ENCODE measurements around the gene ZNF862. TPM values are rescaled to one million over a fixed set of nuclear protein-coding genes. Genes with fewer than 3 reads are reported as not detected.
A peak's percentile ranks its signal among the peaks of the same experiment; 100 is the strongest.

Gene ZNF862
- polyA plus RNA-seq (ENCODE audit: insufficient read length in 10 of 10) = 10 to 100 TPM in 5 of 10 donors, 1 to 10 TPM in 5; 8.3 to 13.3 (median 10.1) TPM
- long read RNA-seq, donor 1 = 0 reads
- long read RNA-seq, donor 2, full-length matches to known transcripts = 1 of 1 reads
- long read RNA-seq, donor 2, partial matches to known transcripts = 0 of 1 reads
- long read RNA-seq, donor 2, other reads (novel, unspliced or antisense) = 0 of 1 reads
- long read RNA-seq, donor 3 = 0 reads
- long read RNA-seq, donor 4 = 0 reads
- long read RNA-seq, donor 5, partial matches to known transcripts = 0 of 1 reads
- long read RNA-seq, donor 5, other reads (novel, unspliced or antisense) = 0 of 1 reads
- long read RNA-seq, donor 6 = 0 reads
- long read RNA-seq, donor 7 = 0 reads
- long read RNA-seq, donor 8, partial matches to known transcripts = 0 of 1 reads
- long read RNA-seq, donor 8, other reads (novel, unspliced or antisense) = 0 of 1 reads
- long read RNA-seq, donor 9 = 0 reads

- peak; percentile 97 to 99 (median 98) for DNase-seq
These were observed at the start of gene ZNF862 for GRCh38 chr7:149838224-149838991. Gene ZNF862, plus strand, starts transcription at chr7:149838375. Its CDS starts 237 bp downstream, at chr7:149838612.

- no peak for DNase-seq
These were observed 49.1 kb upstream of the ZNF862 start for GRCh38 chr7:149789101-149789500.

GRCh38 chr7:149790146-149790548 lies 48.0 kb upstream of the ZNF862 start:
- DNase-seq = peak in 1 of 3 donors; percentile 63

- DNase-seq = no peak
These were observed 47.3 kb upstream of the ZNF862 start for GRCh38 chr7:149790754-149791360.

GRCh38 chr7:149791411-149792219 lies 46.6 kb upstream of the ZNF862 start:
- no peak for DNase-seq

- no peak for DNase-seq
These were observed 46.0 kb upstream of the ZNF862 start for GRCh38 chr7:149792220-149792595.

- DNase-seq = no peak
These were observed 44.9 kb upstream of the ZNF862 start for GRCh38 chr7:149793261-149793660.

GRCh38 chr7:149794661-149795060 lies 43.5 kb upstream of the ZNF862 start:
- no peak for DNase-seq

GRCh38 chr7:149795126-149795525 lies 43.0 kb upstream of the ZNF862 start:
- no peak for DNase-seq

- DNase-seq = no peak
These were observed 41.8 kb upstream of the ZNF862 start for GRCh38 chr7:149796287-149796860.

- DNase-seq = no peak
These were observed 40.4 kb upstream of the ZNF862 start for GRCh38 chr7:149797771-149798170.

- DNase-seq = no peak
These were observed 38.6 kb upstream of the ZNF862 start for GRCh38 chr7:149799397-149800168.

GRCh38 chr7:149800169-149800555 lies 38.0 kb upstream of the ZNF862 start:
- DNase-seq = no peak

- DNase-seq = no peak
These were observed 37.1 kb upstream of the ZNF862 start for GRCh38 chr7:149801002-149801566.

- no peak for DNase-seq
These were observed 36.4 kb upstream of the ZNF862 start for GRCh38 chr7:149801816-149802215.

- DNase-seq = no peak
These were observed 35.2 kb upstream of the ZNF862 start for GRCh38 chr7:149802966-149803365.

GRCh38 chr7:149803551-149804074 lies 34.6 kb upstream of the ZNF862 start:
- DNase-seq = no peak

GRCh38 chr7:149804106-149804505 lies 34.1 kb upstream of the ZNF862 start:
- DNase-seq = no peak

- DNase-seq = no peak
These were observed 31.4 kb upstream of the ZNF862 start for GRCh38 chr7:149806726-149807125.

GRCh38 chr7:149808311-149808710 lies 29.9 kb upstream of the ZNF862 start:
- no peak for DNase-seq

Data from muscle of back (tissue), 13 donors.